Measurements from ENCODE around the gene TTPAL.

The TTPAL gene

DNA sequence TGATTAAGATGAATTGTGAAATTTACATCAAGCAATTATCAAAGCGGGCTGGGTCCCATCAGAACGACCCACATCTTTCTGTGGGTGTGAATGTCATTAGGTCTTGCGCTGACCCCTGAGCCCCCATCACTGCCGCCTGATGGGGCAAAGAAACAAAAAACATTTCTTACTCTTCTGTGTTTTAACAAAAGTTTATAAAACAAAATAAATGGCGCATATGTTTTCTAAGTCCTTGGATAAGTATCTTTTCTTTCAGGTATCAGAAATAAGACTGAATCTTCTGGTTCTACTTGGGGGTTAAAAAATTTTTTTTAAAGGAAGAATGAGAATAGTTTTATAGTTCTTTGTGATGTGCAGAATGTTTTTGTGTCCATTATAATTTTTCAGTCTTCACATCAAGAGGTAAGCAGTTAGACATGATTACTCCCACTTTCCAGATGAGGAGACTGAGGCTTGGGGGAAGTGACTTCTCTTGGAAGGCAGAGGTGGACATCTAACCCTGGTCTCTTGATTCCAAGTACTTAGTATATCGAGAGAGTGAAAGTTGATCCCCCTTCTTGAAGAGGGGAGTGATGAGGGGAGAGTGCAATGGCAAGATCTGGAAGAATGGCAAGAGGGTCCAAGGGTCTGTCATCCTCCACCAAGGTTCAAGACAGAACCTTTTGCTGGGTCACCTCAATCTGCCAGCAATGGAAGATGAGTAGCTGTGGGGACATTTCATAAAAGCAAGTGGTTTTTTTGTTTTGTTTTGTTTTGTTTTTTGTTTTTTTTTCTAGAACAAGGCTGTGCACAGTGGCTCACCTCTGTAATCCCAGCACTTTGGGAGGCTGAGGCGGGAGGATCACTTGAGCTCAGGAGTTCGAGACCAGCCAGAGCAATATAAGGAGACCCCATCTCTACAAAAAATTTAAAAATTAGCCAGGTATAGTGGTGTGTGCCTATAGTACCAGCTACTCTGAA, 42.8 kb upstream of the TTPAL start:
- Histone ChIP-seq H3K4me3 (ENCODE audit: low read length) (no peak overlapping the region), H2AFZ (ENCODE audit: low read depth, low read length) (no peak overlapping the region), H3K36me3 (ENCODE audit: insufficient read depth, low read length) (no peaks in the 10 kb centered on the region), H3K4me1 (ENCODE audit: insufficient read depth, low read length) (no peaks in the 10 kb centered on the region), H3K27me3 (ENCODE audit: insufficient read depth, low read length) (peaks cover 4% of the 10 kb centered on the region), H3K9me3 (ENCODE audit: low read length) (no peaks in the 10 kb centered on the region)

GRCh38 chr20:44433751-44434538, 41.7 kb upstream of the TTPAL start:
- peaks cover 4% of the 10 kb centered on the region for H3K27me3 ChIP-seq (ENCODE audit: insufficient read depth, low read length)
- H2AFZ ChIP-seq (ENCODE audit: low read depth, low read length), result no peak overlapping the region
- no peaks in the 10 kb centered on the region for H3K36me3 ChIP-seq (ENCODE audit: insufficient read depth, low read length)
- H3K9me3 ChIP-seq (ENCODE audit: low read length), result no peaks in the 10 kb centered on the region
- H3K4me1 ChIP-seq (ENCODE audit: insufficient read depth, low read length), result no peaks in the 10 kb centered on the region
- H3K4me3 ChIP-seq (ENCODE audit: low read length), result no peak overlapping the region

- Histone ChIP-seq H3K4me1 (ENCODE audit: insufficient read depth, low read length) (no peaks in the 10 kb centered on the region), H3K36me3 (ENCODE audit: insufficient read depth, low read length) (no peaks in the 10 kb centered on the region), H3K9me3 (ENCODE audit: low read length) (no peaks in the 10 kb centered on the region), H3K27me3 (ENCODE audit: insufficient read depth, low read length) (no peaks in the 10 kb centered on the region), H3K4me3 (ENCODE audit: low read length) (no peak overlapping the region), H2AFZ (ENCODE audit: low read depth, low read length) (no peak overlapping the region)
These were observed 39.9 kb upstream of the TTPAL start for GRCh38 chr20:44435630-44436335.

GRCh38 chr20:44436393-44436792, 39.3 kb upstream of the TTPAL start:
- Histone ChIP-seq H3K4me1 (ENCODE audit: insufficient read depth, low read length) (no peaks in the 10 kb centered on the region), H3K27me3 (ENCODE audit: insufficient read depth, low read length) (no peaks in the 10 kb centered on the region), H3K36me3 (ENCODE audit: insufficient read depth, low read length) (no peaks in the 10 kb centered on the region), H2AFZ (ENCODE audit: low read depth, low read length) (no peak overlapping the region), H3K9me3 (ENCODE audit: low read length) (no peaks in the 10 kb centered on the region), H3K4me3 (ENCODE audit: low read length) (no peak overlapping the region)

- Histone ChIP-seq H3K4me3 (ENCODE audit: low read length) (no peak overlapping the region), H2AFZ (ENCODE audit: low read depth, low read length) (no peak overlapping the region), H3K36me3 (ENCODE audit: insufficient read depth, low read length) (no peaks in the 10 kb centered on the region), H3K9me3 (ENCODE audit: low read length) (no peaks in the 10 kb centered on the region), H3K27me3 (ENCODE audit: insufficient read depth, low read length) (no peaks in the 10 kb centered on the region), H3K4me1 (ENCODE audit: insufficient read depth, low read length) (no peaks in the 10 kb centered on the region)
These were observed 38.2 kb upstream of the TTPAL start for GRCh38 chr20:44437497-44437896.

DNA sequence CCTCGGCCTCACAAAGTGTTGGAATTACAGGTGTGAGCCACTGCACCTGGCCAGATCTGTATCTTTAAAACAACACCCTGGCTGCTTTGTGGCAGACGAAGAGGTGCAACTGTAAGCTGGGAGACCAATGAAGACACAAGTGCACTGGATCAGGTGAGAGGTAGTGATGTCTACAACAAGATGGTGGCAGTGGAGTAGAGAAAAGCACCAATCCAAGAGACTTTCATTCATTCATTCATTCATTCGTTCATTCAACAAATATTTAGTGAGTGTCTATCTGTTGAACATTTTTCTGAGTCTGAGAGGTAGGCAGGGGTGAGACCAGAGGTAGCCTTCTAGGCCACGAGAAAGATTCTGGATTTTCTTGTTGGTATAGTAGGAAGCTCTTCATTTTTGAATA, 36.9 kb upstream of the TTPAL start:
- no peaks in the 10 kb centered on the region for H3K9me3 ChIP-seq (ENCODE audit: low read length)
- H2AFZ ChIP-seq (ENCODE audit: low read depth, low read length), result no peak overlapping the region
- H3K4me1 ChIP-seq (ENCODE audit: insufficient read depth, low read length), result no peaks in the 10 kb centered on the region
- no peaks in the 10 kb centered on the region for H3K36me3 ChIP-seq (ENCODE audit: insufficient read depth, low read length)
- no peaks in the 10 kb centered on the region for H3K27me3 ChIP-seq (ENCODE audit: insufficient read depth, low read length)
- H3K4me3 ChIP-seq (ENCODE audit: low read length), result no peak overlapping the region

DNA sequence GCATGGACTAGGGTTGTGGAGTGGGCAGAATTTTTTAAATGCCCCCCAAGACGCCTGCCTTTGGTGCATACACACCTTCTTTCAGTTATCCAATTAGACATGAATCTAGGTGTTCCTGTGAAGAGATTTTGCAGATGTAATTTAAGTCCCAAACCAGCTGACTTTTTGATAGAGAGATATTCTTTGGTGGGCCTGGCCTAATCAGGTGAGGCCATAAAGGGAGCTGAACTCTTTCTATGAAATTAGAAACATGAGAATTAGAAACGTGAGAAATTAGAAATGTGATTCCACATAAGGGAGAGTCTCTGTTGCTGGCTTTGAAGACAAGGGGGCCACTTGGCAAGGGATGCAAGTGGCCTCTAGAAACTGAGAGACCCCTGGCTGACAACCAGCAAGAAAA, 36.4 kb upstream of the TTPAL start:
- Histone ChIP-seq H3K27me3 (ENCODE audit: insufficient read depth, low read length) (no peaks in the 10 kb centered on the region), H3K9me3 (ENCODE audit: low read length) (no peaks in the 10 kb centered on the region), H3K4me3 (ENCODE audit: low read length) (no peak overlapping the region), H2AFZ (ENCODE audit: low read depth, low read length) (no peak overlapping the region), H3K36me3 (ENCODE audit: insufficient read depth, low read length) (no peaks in the 10 kb centered on the region), H3K4me1 (ENCODE audit: insufficient read depth, low read length) (no peaks in the 10 kb centered on the region)

- H2AFZ ChIP-seq (ENCODE audit: low read depth, low read length), result no peak overlapping the region
- H3K4me3 ChIP-seq (ENCODE audit: low read length), result no peak overlapping the region
- H3K36me3 ChIP-seq (ENCODE audit: insufficient read depth, low read length), result no peaks in the 10 kb centered on the region
- no peaks in the 10 kb centered on the region for H3K9me3 ChIP-seq (ENCODE audit: low read length)
- H3K4me1 ChIP-seq (ENCODE audit: insufficient read depth, low read length), result no peaks in the 10 kb centered on the region
- H3K27me3 ChIP-seq (ENCODE audit: insufficient read depth, low read length), result no peaks in the 10 kb centered on the region
These were observed 33.2 kb upstream of the TTPAL start for GRCh38 chr20:44442298-44443070.

DNA sequence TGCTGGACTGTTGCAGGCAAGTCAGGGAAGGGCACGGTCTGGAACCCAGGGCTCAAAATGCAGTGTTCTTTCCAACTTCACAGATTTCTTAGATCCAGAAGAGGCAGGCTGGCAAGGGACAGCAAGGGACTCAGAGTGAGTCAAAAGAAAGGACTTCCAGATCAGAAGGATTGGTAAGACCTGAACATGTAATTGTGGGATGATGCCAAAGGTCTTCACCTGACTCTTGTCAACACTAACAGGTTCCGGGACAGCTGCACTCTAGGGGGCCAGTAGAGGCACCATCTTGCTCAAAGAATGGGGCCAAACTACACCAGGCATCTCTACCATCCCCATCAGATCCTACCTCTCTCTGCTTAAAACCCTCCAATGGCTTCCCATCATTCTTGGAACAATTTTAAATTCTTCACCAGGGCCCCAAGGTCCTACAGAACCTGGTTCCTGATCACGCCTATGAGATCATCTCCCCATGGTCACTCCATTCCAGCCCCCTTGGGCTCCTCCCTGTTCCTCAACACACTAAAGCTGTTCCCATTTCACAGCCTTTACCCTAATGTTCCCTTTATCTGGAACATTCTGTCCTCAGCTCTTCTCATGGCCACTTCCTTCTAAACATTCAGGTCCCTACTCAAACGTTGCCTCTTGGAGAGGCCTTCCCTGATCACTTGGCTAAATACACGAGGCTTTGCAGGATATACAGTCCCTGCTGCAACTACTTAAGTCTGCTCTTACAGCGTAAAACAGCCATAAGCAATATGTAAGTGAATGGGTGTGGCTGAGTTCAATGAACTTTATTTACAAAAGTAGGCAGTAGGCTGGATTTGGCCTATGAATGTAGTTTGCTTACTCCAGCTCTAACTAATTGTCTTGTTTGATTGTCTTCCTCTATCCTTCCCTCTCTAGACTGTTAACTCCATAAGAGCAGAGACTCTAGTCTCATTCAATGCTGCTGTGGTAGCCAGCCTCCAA, 29.6 kb upstream of the TTPAL start:
- Histone ChIP-seq H2AFZ (ENCODE audit: low read depth, low read length) (no peak overlapping the region), H3K4me3 (ENCODE audit: low read length) (no peak overlapping the region), H3K9me3 (ENCODE audit: low read length) (no peaks in the 10 kb centered on the region), H3K36me3 (ENCODE audit: insufficient read depth, low read length) (no peaks in the 10 kb centered on the region), H3K27me3 (ENCODE audit: insufficient read depth, low read length) (no peaks in the 10 kb centered on the region), H3K4me1 (ENCODE audit: insufficient read depth, low read length) (no peaks in the 10 kb centered on the region)

DNA sequence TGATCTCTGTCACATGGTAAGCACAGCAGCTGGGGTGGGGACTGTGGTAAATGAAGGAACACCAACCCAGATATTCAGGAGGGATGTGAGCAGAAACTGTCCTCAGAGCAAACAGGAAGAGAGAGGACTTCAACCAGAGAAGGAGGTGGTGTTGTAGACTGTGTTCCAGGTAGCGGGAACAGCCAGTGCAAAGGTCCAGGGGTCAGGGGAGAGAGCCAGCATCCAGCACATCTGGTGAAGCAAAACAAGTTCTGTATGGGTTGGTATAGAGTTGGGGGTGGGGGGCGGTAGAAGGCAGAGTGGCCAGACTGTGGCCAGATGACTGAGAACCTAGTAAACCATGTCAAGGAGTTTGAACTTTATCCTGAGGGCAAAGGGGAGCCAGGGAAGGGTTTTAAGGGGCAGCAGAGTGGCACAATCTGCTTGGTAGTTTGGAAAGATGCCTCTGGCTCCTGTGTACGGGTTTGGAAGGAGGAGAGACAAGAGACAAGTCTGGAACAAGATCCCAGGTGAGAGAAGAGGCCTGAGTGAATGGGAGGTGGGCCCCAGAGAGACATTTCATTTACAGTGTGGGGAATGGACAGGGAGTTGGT, 27.8 kb upstream of the TTPAL start:
- H3K27me3 ChIP-seq (ENCODE audit: insufficient read depth, low read length), result no peaks in the 10 kb centered on the region
- H3K4me3 ChIP-seq (ENCODE audit: low read length), result no peak overlapping the region

DNA sequence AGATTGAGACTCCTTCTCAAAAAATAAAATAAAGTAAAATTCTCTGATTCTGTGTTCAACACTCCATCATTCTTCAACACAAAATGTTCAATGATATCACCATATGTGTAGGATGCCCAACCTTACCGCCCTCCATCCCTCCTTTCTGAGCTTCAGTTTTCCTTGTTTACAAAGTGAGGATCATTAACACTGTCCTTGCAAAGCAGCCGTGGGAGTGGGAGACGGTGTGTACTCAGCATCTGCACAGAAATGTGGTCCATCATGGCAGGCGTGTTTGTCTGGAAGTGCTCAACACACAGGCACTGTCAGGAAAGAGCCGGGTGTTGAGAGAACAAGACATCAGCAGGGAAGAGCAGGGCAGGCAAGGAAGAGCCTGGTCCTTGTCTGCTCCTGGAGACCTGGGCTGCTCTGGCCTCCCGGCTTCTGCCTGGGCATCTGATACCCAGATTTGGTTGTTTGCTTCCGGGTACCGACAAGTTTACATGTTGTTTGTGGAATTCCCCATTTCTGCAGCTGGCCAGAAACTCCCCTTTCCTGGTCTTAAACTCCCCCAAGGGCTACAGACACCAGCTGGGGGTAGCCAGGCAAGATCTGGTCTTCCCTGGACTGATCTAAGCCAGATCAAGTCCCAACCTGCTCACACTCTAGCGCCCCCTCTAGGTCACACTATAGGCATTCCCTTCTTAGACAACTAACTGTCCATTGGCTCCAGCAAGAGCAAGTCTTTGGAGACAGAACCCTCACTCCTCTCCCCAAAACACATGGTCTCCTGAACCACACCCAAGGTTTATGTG, 26.7 kb upstream of the TTPAL start:
- no peaks in the 10 kb centered on the region for H3K4me1 ChIP-seq (ENCODE audit: insufficient read depth, low read length)
- no peak overlapping the region for H2AFZ ChIP-seq (ENCODE audit: low read depth, low read length)
- no peaks in the 10 kb centered on the region for H3K27me3 ChIP-seq (ENCODE audit: insufficient read depth, low read length)
- H3K4me3 ChIP-seq (ENCODE audit: low read length), result no peak overlapping the region
- no peaks in the 10 kb centered on the region for H3K9me3 ChIP-seq (ENCODE audit: low read length)
- H3K36me3 ChIP-seq (ENCODE audit: insufficient read depth, low read length), result no peaks in the 10 kb centered on the region

More for the DNA sequence above, 27.8 kb upstream of the TTPAL start:
- no peak overlapping the region for H2AFZ ChIP-seq (ENCODE audit: low read depth, low read length)
- no peaks in the 10 kb centered on the region for H3K36me3 ChIP-seq (ENCODE audit: insufficient read depth, low read length)
- no peaks in the 10 kb centered on the region for H3K9me3 ChIP-seq (ENCODE audit: low read length)
- H3K4me1 ChIP-seq (ENCODE audit: insufficient read depth, low read length), result no peaks in the 10 kb centered on the region

Measured in neuron (in vitro differentiated cells).